HEK293T (cell line): ENCODE measurements around the gene HMOX1.

Source experiments
- BHLHE40 ChIP-seq: fragments of 450-650 bp; IDR thresholded peaks from 2 replicates; pipeline ENCODE4 v1.6.1; 2016; ENCODE audit warnings: mild to moderate bottlenecking, moderate library complexity, borderline replicate concordance
- ELF4 ChIP-seq: fragments of 450-650 bp; IDR thresholded peaks from 2 replicates; pipeline ENCODE4 v1.6.1; 2017; ENCODE audit warnings: antibody characterized with exemption
- L3MBTL2 ChIP-seq: fragments of 450-650 bp; conservative IDR thresholded peaks from 2 replicates; pipeline ENCODE4 v1.6.1; 2016; ENCODE audit warnings: mild to moderate bottlenecking
- SUZ12 ChIP-seq: fragments of 450-650 bp; IDR thresholded peaks from 2 replicates; pipeline ENCODE4 v1.6.1; 2016; ENCODE audit warnings: mild to moderate bottlenecking
- ZNF384 ChIP-seq: fragments of 450-650 bp; IDR thresholded peaks from 2 replicates; pipeline ENCODE4 v1.6.1; 2016
- TF ChIP-seq, protein P1 (sequence below): fragments of 450-650 bp; IDR thresholded peaks from 2 replicates; pipeline ENCODE4 v1.6.1; 2016

DNA sequence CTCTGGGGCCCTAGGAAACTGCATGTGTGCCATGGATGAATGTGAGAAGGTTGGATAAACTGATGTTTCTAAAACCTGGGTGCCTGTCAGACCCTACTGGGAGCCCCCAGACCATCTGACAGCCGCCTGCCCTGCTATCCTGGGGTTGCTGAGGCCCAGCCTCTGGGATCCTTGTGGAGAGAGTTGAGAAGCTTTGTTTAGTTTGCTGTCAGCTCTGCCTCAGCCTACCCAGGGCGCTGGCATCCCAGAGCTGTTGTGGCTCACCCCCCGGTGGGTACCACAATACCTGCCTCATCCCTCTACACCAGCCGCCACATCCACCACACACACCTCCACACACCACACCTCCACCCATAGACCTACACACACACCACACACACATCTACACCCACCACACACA is 38.5 kb upstream of the HMOX1 start:
- TF ChIP-seq L3MBTL2 (no peak), ZNF384 (no peak), BHLHE40 (no peak), SUZ12 (no peak), ELF4 (no peak)
- TF ChIP-seq, protein P1, sequence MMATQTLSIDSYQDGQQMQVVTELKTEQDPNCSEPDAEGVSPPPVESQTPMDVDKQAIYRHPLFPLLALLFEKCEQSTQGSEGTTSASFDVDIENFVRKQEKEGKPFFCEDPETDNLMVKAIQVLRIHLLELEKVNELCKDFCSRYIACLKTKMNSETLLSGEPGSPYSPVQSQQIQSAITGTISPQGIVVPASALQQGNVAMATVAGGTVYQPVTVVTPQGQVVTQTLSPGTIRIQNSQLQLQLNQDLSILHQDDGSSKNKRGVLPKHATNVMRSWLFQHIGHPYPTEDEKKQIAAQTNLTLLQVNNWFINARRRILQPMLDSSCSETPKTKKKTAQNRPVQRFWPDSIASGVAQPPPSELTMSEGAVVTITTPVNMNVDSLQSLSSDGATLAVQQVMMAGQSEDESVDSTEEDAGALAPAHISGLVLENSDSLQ, result no peak
